ENCODE data around the gene TIE1. TPM values are rescaled to one million over a fixed set of nuclear protein-coding genes. Genes with fewer than 3 reads are reported as not detected.

TIE1 gene
- total RNA-seq, 1 experiment from 2014 or later = 1.2 TPM

- TF ChIP-seq CTCF (conservative IDR thresholded peaks at IDR 0.05) = no peak
- no peak overlapping the region for H3K23ac ChIP-seq (ENCODE audit: insufficient read length, low read depth, low read length)
- H3K4me3 Mint-ChIP-seq = peak overlapping the region; percentile 71 to 75
- no peak overlapping the region for H2BK120ac ChIP-seq (ENCODE audit: low read depth, low read length, poor library complexity, severe bottlenecking)
- H2BK15ac ChIP-seq (ENCODE audit: low read depth, low read length) = no peak overlapping the region
- no peak overlapping the region for H4K91ac ChIP-seq (ENCODE audit: insufficient read length, low read depth, low read length)
- H4K8ac ChIP-seq (replicated peaks; ENCODE audit: insufficient read length, low read depth, low read length) = no peak overlapping the region
- no peaks in the 10 kb centered on the region for H3K79me2 ChIP-seq (ENCODE audit: insufficient read depth, low read length)
- H2BK20ac ChIP-seq (ENCODE audit: low read depth, low read length, poor library complexity, severe bottlenecking) = no peak overlapping the region
- peak overlapping the region; percentile 47 for H3K4me2 ChIP-seq (ENCODE audit: insufficient read depth, insufficient read length, low read length)
- peak overlapping the region in 1 of 3 experiments; percentile 88; a peak in 2 of 7 replicates for H3K27ac Mint-ChIP-seq
- peaks cover 7% of the 10 kb centered on the region; the same call in 1 of the 2 replicates for H3K4me1 ChIP-seq (ENCODE audit: insufficient read depth, low read length)
- no peak overlapping the region for H3K14ac ChIP-seq (ENCODE audit: insufficient read depth, low read length)
- no CpG with 5 or more reads among the region's 12 CpGs for WGBS (ENCODE audit: extremely low coverage, insufficient read length, low lambda C conversion rate)
- no peak overlapping the region for H3K9ac ChIP-seq (ENCODE audit: extremely low read depth, insufficient read length, low read length)
- H3K27me3 Mint-ChIP-seq (ENCODE audit: low read depth) = peaks cover 3% of the 10 kb centered on the region
- H2BK5ac ChIP-seq (ENCODE audit: insufficient read length, low read length) = no peak overlapping the region
- H3K9me3 ChIP-seq (ENCODE audit: control insufficient read depth, low read depth, low read length) = no peaks in the 10 kb centered on the region
- H3K18ac ChIP-seq (ENCODE audit: insufficient read length, low read depth, low read length) = no peak overlapping the region
- H2AFZ ChIP-seq (ENCODE audit: low read length) = no peak overlapping the region
- H4K5ac ChIP-seq (ENCODE audit: insufficient read length, low read depth, low read length) = no peak overlapping the region
- peaks cover 3% of the 10 kb centered on the region for H3K23me2 ChIP-seq (ENCODE audit: insufficient read length, low read depth, low read length, poor library complexity, severe bottlenecking)
- no peak overlapping the region for H3K27ac ChIP-seq (ENCODE audit: insufficient read length, low read depth, low read length)
- H3K4me1 Mint-ChIP-seq = peaks cover 24 to 27% of the 10 kb centered on the region in 2 experiments
- no peak overlapping the region for H3T11ph ChIP-seq (ENCODE audit: low read length)
- H3K56ac ChIP-seq (ENCODE audit: insufficient read length, low read depth, low read length) = no peak overlapping the region
- no peaks in the 10 kb centered on the region for H3K9me3 Mint-ChIP-seq
- H3K79me1 ChIP-seq (ENCODE audit: insufficient read depth, low read depth, low read length, poor library complexity, severe bottlenecking) = no peaks in the 10 kb centered on the region
- H2BK12ac ChIP-seq (ENCODE audit: insufficient read length, low read depth, low read length) = no peak overlapping the region
- DNase-seq = no peak
- no peaks in the 10 kb centered on the region for H4K20me1 ChIP-seq (ENCODE audit: control insufficient read depth, insufficient read depth, insufficient read length)
- H3K4ac ChIP-seq (ENCODE audit: low read depth, low read length) = no peak overlapping the region
- H3K36me3 Mint-ChIP-seq (ENCODE audit: insufficient read depth in 1 of 3, low read depth in 3 of 3) = peaks cover 0 to 15% (median 4%) of the 10 kb centered on the region in 3 experiments; a peak in 4 of 7 replicates
- H2AK5ac ChIP-seq (ENCODE audit: insufficient read length, low read length) = no peak overlapping the region
- H3K27me3 ChIP-seq (ENCODE audit: insufficient read depth, low read length) = no peaks in the 10 kb centered on the region
Observed at GRCh38 chr1:43284546-43285110, 16.2 kb upstream of the TIE1 start.
